Keratinocyte (primary cell): ENCODE data around the gene SPATC1L. TPM values are rescaled to one million over a fixed set of nuclear protein-coding genes. Genes with fewer than 3 reads are reported as not detected.

ENCODE experiments used
- DNase-seq: peaks from one replicate; pipeline ENCODE4 v3.0.0-alpha.2; 2011; ENCODE audit warnings: low read depth, missing footprints, low spot score
- FAIRE-seq: peaks from 2 replicates; lab custom pipeline; 2011; peaks lifted over from hg19 to GRCh38; lab: Jason Lieb, UNC
- H2AFZ ChIP-seq: 2 replicates; pipeline ENCODE4 v1.6.0; 2012; ENCODE audit warnings: low read length, control low read depth, inconsistent platforms; ENCODE audit not compliant: control insufficient read depth
- H3K27ac ChIP-seq: 2 replicates; pipeline ENCODE4 v1.5.1; 2011; ENCODE audit warnings: low read length; ENCODE audit not compliant: control insufficient read depth, insufficient read depth
- H3K27me3 ChIP-seq: 3 replicates; pipeline ENCODE4 v1.6.0; 2011; ENCODE audit warnings: low read length; ENCODE audit not compliant: control insufficient read depth, insufficient read depth; ENCODE audit errors: extremely low read depth
- H3K36me3 ChIP-seq, 2 experiments: 2 replicates in 1 of 2; 3 replicates in 1 of 2; pipeline ENCODE4 v1.5.1; 2011; ENCODE audit warnings: low read length in 2 of 2, mild to moderate bottlenecking in 1 of 2; ENCODE audit not compliant: control insufficient read depth in 2 of 2, insufficient read depth in 2 of 2; ENCODE audit errors: extremely low read depth in 1 of 2
- H3K4me1 ChIP-seq: 3 replicates; pipeline ENCODE4 v1.5.1; 2011; ENCODE audit warnings: low read length; ENCODE audit not compliant: control insufficient read depth, insufficient read depth; ENCODE audit errors: extremely low read depth
- H3K4me2 ChIP-seq: 3 replicates; pipeline ENCODE4 v1.6.0; 2011; ENCODE audit warnings: low read depth, low read length; ENCODE audit not compliant: control insufficient read depth, insufficient read depth; ENCODE audit errors: extremely low read depth
- H3K4me3 ChIP-seq, 3 experiments: fragments of 200-600 bp in 1 of 3; sonication (generic) in 1 of 3; 2 replicates in 2 of 3; 3 replicates in 1 of 3; pipeline ENCODE4 v1.5.1; 2011 to 2016; ENCODE audit warnings: low read length in 3 of 3, mild to moderate bottlenecking in 3 of 3, control low read depth in 2 of 3, inconsistent platforms in 1 of 3, low read depth in 1 of 3, mixed read lengths in 1 of 3, mixed run types in 1 of 3, moderate library complexity in 1 of 3; ENCODE audit not compliant: control insufficient read depth in 2 of 3, insufficient read depth in 2 of 3; ENCODE audit errors: extremely low read depth in 1 of 3
- H3K79me2 ChIP-seq: 2 replicates; pipeline ENCODE4 v1.6.0; 2012; ENCODE audit warnings: low read length; ENCODE audit not compliant: control insufficient read depth, insufficient read depth
- H3K9ac ChIP-seq: 3 replicates; pipeline ENCODE4 v1.6.0; 2011; ENCODE audit warnings: low read length; ENCODE audit not compliant: control insufficient read depth, insufficient read depth; ENCODE audit errors: extremely low read depth
- H3K9me1 ChIP-seq: 3 replicates; pipeline ENCODE4 v1.6.0; 2011; ENCODE audit warnings: low read length; ENCODE audit not compliant: control insufficient read depth, insufficient read depth; ENCODE audit errors: extremely low read depth
- H3K9me3 ChIP-seq: 2 replicates; pipeline ENCODE4 v1.5.1; 2012; ENCODE audit warnings: low read depth, low read length; ENCODE audit not compliant: control insufficient read depth
- H4K20me1 ChIP-seq: 3 replicates; pipeline ENCODE4 v1.6.0; 2011; ENCODE audit warnings: low read length; ENCODE audit not compliant: control insufficient read depth, insufficient read depth; ENCODE audit errors: extremely low read depth
- EZH2 ChIP-seq: IDR thresholded peaks from one replicate; pipeline ENCODE4 v1.6.1; 2012; ENCODE audit warnings: inconsistent platforms, mild to moderate bottlenecking, low read length, moderate library complexity
- dilution Hi-C: fragments of 300-500 bp; cut with MboI; formaldehyde crosslinking; loops from one replicate; pipeline ENCODE4 v1.7.0; 2020; ENCODE audit warnings: low sequenced_read_pairs; ENCODE audit not compliant: extremely low pct_ligation_motif_present
- polyA plus RNA-seq, 5 experiments: library from polyadenylated mRNA; depleted of rRNA in 3 of 5; stranded (reverse) in 3 of 5; stranded (forward) in 1 of 5; unstranded in 1 of 5; fragments of >200 nt; gene quantifications; 1 replicate in 1 of 5; 2 replicates in 3 of 5; 3 replicates in 1 of 5; pipeline versions ENCODE4 v1.2.1 to v1.2.3, GENCODE V29; 2011 to 2012; ENCODE audit warnings: missing spikeins in 2 of 5, low read depth in 1 of 5, low replicate concordance in 1 of 5
- TF ChIP-seq, protein P1 (sequence below), 3 experiments: IDR thresholded peaks in 1 of 3; conservative IDR thresholded peaks in 1 of 3; optimal IDR thresholded peaks in 1 of 3; 2 replicates in 2 of 3; 3 replicates in 1 of 3; pipeline versions ENCODE3 to v1.5.1; 2011; ENCODE audit warnings: low read length in 3 of 3, mild to moderate bottlenecking in 3 of 3, moderate library complexity in 2 of 3, control low read depth in 1 of 3, inconsistent platforms in 1 of 3; ENCODE audit not compliant: insufficient read depth in 2 of 3; ENCODE audit errors: extremely low read depth in 1 of 3

SPATC1L gene
- polyA plus RNA-seq, 1 donor (not counting 4 experiments of a cell fraction or from before 2014, with no cell fraction given): 1.3 TPM

GRCh38 chr21:46122758-46123683, 61.2 kb downstream of the SPATC1L start:
- Histone ChIP-seq H3K9me3 (no peaks in the 10 kb centered on the region), H3K4me1 (no peaks in the 10 kb centered on the region), H3K4me2 (no peak overlapping the region), H3K36me3 (no peaks in the 10 kb centered on the region), H4K20me1 (no peaks in the 10 kb centered on the region), H3K27me3 (no peaks in the 10 kb centered on the region), H3K4me3 (no peak overlapping the region), H2AFZ (no peak overlapping the region), H3K9me1 (no peaks in the 10 kb centered on the region), H3K27ac (no peak overlapping the region), H3K9ac (no peak overlapping the region), H3K79me2 (no peaks in the 10 kb centered on the region)
- DNase-seq (no peak), FAIRE-seq (no peak)
- dilution Hi-C loops: no loop called here
- no peak for TF ChIP-seq EZH2
- TF ChIP-seq, protein P1, sequence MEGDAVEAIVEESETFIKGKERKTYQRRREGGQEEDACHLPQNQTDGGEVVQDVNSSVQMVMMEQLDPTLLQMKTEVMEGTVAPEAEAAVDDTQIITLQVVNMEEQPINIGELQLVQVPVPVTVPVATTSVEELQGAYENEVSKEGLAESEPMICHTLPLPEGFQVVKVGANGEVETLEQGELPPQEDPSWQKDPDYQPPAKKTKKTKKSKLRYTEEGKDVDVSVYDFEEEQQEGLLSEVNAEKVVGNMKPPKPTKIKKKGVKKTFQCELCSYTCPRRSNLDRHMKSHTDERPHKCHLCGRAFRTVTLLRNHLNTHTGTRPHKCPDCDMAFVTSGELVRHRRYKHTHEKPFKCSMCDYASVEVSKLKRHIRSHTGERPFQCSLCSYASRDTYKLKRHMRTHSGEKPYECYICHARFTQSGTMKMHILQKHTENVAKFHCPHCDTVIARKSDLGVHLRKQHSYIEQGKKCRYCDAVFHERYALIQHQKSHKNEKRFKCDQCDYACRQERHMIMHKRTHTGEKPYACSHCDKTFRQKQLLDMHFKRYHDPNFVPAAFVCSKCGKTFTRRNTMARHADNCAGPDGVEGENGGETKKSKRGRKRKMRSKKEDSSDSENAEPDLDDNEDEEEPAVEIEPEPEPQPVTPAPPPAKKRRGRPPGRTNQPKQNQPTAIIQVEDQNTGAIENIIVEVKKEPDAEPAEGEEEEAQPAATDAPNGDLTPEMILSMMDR (optimal IDR thresholded peaks at IDR 0.05 in 1 of 3, IDR thresholded peaks at IDR 0.05 in 1 of 3, conservative IDR thresholded peaks at IDR 0.05 in 1 of 3; ENCODE audit: extremely low read depth in 1 of 3, insufficient read depth in 2 of 3, low read length in 3 of 3): no peak

GRCh38 chr21:46122237-46122671, 62.0 kb downstream of the SPATC1L start:
- dilution Hi-C loops: no loop called here
- Histone ChIP-seq H2AFZ (no peak overlapping the region), H3K9me3 (no peaks in the 10 kb centered on the region), H3K27ac (no peak overlapping the region), H3K27me3 (no peaks in the 10 kb centered on the region), H3K9me1 (no peaks in the 10 kb centered on the region), H3K9ac (no peak overlapping the region), H3K79me2 (no peaks in the 10 kb centered on the region), H3K4me1 (no peaks in the 10 kb centered on the region), H3K36me3 (no peaks in the 10 kb centered on the region), H3K4me2 (no peak overlapping the region), H3K4me3 (no peak overlapping the region), H4K20me1 (no peaks in the 10 kb centered on the region)
- no peak for TF ChIP-seq EZH2
- TF ChIP-seq, protein P1 (optimal IDR thresholded peaks at IDR 0.05 in 1 of 3, IDR thresholded peaks at IDR 0.05 in 1 of 3, conservative IDR thresholded peaks at IDR 0.05 in 1 of 3; ENCODE audit: extremely low read depth in 1 of 3, insufficient read depth in 2 of 3, low read length in 3 of 3): no peak
- DNase-seq (no peak), FAIRE-seq (no peak)
